ENCODE data around the gene ACY1. TPM values are rescaled to one million over a fixed set of nuclear protein-coding genes. Genes with fewer than 3 reads are reported as not detected.

Gene ACY1
- polyA plus RNA-seq, 2 of the 4 experiments (the other 2 are of a cell fraction) = 20.7 to 21.1 TPM

DNA sequence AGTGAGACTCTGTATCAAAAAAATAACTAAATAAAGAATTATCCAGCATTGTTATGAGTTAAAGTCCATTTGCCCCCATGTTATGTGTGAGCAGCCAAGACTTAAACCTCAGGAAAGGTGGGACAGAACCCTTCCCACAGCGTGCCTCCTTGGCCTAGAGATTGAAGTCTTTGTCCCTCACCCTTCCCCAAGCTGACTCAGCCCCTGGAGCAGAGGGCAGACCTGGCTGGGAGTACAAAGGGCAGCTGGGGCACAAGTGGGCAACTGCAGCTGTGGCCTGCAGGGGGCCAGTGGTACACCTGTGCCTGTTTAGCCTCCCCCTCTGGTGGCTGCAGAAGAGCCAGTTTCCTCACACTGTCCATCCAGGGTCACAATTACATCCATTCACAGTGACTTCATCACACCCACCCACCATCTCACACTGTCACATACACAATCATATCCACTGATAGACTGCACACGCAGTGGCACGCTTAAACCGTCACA is 940 bp upstream of the ACY1 start:
- POLR2A ChIA-PET = interaction anchor here (1.0 to 3.3 kb wide), 6 partner anchors 9 to 172 kb away, joined by 3 to 32 read pairs (median 14); partner anchors contain the start of genes ABHD14B, DUSP7, PARP3 and RPL29
- WGBS (ENCODE audit: missing lambda C conversion rate) = 3% methylated on average over 4 of the region's 4 CpGs
- peak; percentile 79 to 80 for ATAC-seq
- CTCF ChIA-PET = interaction anchor here (0.8 to 5.0 kb wide), 12 partner anchors 9 to 180 kb away, joined by 3 to 53 read pairs (median 6); partner anchors contain the start of genes ABHD14A, ABHD14B, PARP3 and PCBP4
- Histone ChIP-seq H3K4me1 (peaks cover 32% of the 10 kb centered on the region), H3K9me3 (no peaks in the 10 kb centered on the region), H3K4me3 (peak overlapping the region; percentile 51), H3K4me2 (peak overlapping the region; percentile 74), H3K27ac (peak overlapping the region; percentile 80 to 97)
- peak; percentile 82 to 95 for DNase-seq (ENCODE audit: low read depth in 1 of 2, low spot score in 1 of 2)
- FAIRE-seq = no peak
- TF ChIP-seq EP300 (IDR thresholded peaks at IDR 0.05) (no peak), CHD2 (IDR thresholded peaks at IDR 0.05; ENCODE audit: low read length, partially characterized antibody) (no peak), NFE2L2 (conservative IDR thresholded peaks at IDR 0.05; ENCODE audit: low read length) (no peak), NPAS2 (CRISPR knock-in tag; IDR thresholded peaks at IDR 0.05; ENCODE audit: borderline replicate concordance) (no peak), MYC (IDR thresholded peaks at IDR 0.05; ENCODE audit: borderline replicate concordance, low read length) (peak; percentile 52; the same call in 1 of the 2 replicates), MAFK (IDR thresholded peaks at IDR 0.05; ENCODE audit: partially characterized antibody) (peak; percentile 59), ESRRA (IDR thresholded peaks at IDR 0.05; ENCODE audit: borderline replicate concordance, low read length) (0 out of 2 replicates have a peak, but pooled peaks have one; percentile 50), CHD4 (IDR thresholded peaks at IDR 0.05; ENCODE audit: borderline replicate concordance) (no peak; the same call in 1 of the 2 replicates), HOXB5 (CRISPR knock-in tag; IDR thresholded peaks at IDR 0.05) (no peak), EHMT2 (IDR thresholded peaks at IDR 0.05; ENCODE audit: low read depth) (no peak), NR3C1 (IDR thresholded peaks at IDR 0.05) (no peak), CBX2 (IDR thresholded peaks at IDR 0.05; ENCODE audit: borderline replicate concordance, low read depth) (no peak), HOXA7 (CRISPR knock-in tag; IDR thresholded peaks at IDR 0.05) (no peak), SMC3 (IDR thresholded peaks at IDR 0.05) (no peak), EHF (CRISPR knock-in tag; IDR thresholded peaks at IDR 0.05) (no peak), RARB (CRISPR knock-in tag; IDR thresholded peaks at IDR 0.05) (no peak), RNF2 (IDR thresholded peaks at IDR 0.05; ENCODE audit: borderline replicate concordance, low read depth) (no peak), FOXS1 (CRISPR knock-in tag; IDR thresholded peaks at IDR 0.05) (no peak), PHF8 (IDR thresholded peaks at IDR 0.05; ENCODE audit: borderline replicate concordance, low read depth) (no peak), ZSCAN20 (CRISPR knock-in tag; IDR thresholded peaks at IDR 0.05) (no peak), TP53 (CRISPR knock-in tag; IDR thresholded peaks at IDR 0.05) (no peak), GATA3 (IDR thresholded peaks at IDR 0.05; ENCODE audit: borderline replicate concordance) (no peak), SREBF2 (IDR thresholded peaks at IDR 0.05) (no peak), ZNF302 (CRISPR knock-in tag; IDR thresholded peaks at IDR 0.05) (no peak), HOXB13 (CRISPR knock-in tag; IDR thresholded peaks at IDR 0.05; ENCODE audit: low read depth) (no peak)
- TF ChIP-seq, protein P1, sequence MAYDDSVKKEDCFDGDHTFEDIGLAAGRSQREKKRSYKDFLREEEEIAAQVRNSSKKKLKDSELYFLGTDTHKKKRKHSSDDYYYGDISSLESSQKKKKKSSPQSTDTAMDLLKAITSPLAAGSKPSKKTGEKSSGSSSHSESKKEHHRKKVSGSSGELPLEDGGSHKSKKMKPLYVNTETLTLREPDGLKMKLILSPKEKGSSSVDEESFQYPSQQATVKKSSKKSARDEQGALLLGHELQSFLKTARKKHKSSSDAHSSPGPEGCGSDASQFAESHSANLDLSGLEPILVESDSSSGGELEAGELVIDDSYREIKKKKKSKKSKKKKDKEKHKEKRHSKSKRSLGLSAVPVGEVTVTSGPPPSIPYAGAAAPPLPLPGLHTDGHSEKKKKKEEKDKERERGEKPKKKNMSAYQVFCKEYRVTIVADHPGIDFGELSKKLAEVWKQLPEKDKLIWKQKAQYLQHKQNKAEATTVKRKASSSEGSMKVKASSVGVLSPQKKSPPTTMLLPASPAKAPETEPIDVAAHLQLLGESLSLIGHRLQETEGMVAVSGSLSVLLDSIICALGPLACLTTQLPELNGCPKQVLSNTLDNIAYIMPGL (CRISPR knock-in tag; IDR thresholded peaks at IDR 0.05; ENCODE audit: borderline replicate concordance) = no peak
- TF ChIP-seq, protein P2, sequence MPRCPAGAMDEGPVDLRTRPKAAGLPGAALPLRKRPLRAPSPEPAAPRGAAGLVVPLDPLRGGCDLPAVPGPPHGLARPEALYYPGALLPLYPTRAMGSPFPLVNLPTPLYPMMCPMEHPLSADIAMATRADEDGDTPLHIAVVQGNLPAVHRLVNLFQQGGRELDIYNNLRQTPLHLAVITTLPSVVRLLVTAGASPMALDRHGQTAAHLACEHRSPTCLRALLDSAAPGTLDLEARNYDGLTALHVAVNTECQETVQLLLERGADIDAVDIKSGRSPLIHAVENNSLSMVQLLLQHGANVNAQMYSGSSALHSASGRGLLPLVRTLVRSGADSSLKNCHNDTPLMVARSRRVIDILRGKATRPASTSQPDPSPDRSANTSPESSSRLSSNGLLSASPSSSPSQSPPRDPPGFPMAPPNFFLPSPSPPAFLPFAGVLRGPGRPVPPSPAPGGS (IDR thresholded peaks at IDR 0.05) = no peak
- TF ChIP-seq, protein P3, sequence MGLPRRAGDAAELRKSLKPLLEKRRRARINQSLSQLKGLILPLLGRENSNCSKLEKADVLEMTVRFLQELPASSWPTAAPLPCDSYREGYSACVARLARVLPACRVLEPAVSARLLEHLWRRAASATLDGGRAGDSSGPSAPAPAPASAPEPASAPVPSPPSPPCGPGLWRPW (IDR thresholded peaks at IDR 0.05) = no peak
- TF ChIP-seq, protein P4, sequence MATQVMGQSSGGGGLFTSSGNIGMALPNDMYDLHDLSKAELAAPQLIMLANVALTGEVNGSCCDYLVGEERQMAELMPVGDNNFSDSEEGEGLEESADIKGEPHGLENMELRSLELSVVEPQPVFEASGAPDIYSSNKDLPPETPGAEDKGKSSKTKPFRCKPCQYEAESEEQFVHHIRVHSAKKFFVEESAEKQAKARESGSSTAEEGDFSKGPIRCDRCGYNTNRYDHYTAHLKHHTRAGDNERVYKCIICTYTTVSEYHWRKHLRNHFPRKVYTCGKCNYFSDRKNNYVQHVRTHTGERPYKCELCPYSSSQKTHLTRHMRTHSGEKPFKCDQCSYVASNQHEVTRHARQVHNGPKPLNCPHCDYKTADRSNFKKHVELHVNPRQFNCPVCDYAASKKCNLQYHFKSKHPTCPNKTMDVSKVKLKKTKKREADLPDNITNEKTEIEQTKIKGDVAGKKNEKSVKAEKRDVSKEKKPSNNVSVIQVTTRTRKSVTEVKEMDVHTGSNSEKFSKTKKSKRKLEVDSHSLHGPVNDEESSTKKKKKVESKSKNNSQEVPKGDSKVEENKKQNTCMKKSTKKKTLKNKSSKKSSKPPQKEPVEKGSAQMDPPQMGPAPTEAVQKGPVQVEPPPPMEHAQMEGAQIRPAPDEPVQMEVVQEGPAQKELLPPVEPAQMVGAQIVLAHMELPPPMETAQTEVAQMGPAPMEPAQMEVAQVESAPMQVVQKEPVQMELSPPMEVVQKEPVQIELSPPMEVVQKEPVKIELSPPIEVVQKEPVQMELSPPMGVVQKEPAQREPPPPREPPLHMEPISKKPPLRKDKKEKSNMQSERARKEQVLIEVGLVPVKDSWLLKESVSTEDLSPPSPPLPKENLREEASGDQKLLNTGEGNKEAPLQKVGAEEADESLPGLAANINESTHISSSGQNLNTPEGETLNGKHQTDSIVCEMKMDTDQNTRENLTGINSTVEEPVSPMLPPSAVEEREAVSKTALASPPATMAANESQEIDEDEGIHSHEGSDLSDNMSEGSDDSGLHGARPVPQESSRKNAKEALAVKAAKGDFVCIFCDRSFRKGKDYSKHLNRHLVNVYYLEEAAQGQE (IDR thresholded peaks at IDR 0.05) = no peak
- TF ChIP-seq, protein P5, sequence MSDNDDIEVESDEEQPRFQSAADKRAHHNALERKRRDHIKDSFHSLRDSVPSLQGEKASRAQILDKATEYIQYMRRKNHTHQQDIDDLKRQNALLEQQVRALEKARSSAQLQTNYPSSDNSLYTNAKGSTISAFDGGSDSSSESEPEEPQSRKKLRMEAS (IDR thresholded peaks at IDR 0.05) = peak; percentile 33; the same call in 1 of the 2 replicates
- TF ChIP-seq, protein P6, sequence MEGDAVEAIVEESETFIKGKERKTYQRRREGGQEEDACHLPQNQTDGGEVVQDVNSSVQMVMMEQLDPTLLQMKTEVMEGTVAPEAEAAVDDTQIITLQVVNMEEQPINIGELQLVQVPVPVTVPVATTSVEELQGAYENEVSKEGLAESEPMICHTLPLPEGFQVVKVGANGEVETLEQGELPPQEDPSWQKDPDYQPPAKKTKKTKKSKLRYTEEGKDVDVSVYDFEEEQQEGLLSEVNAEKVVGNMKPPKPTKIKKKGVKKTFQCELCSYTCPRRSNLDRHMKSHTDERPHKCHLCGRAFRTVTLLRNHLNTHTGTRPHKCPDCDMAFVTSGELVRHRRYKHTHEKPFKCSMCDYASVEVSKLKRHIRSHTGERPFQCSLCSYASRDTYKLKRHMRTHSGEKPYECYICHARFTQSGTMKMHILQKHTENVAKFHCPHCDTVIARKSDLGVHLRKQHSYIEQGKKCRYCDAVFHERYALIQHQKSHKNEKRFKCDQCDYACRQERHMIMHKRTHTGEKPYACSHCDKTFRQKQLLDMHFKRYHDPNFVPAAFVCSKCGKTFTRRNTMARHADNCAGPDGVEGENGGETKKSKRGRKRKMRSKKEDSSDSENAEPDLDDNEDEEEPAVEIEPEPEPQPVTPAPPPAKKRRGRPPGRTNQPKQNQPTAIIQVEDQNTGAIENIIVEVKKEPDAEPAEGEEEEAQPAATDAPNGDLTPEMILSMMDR (IDR thresholded peaks at IDR 0.05) = peak; percentile 47
- TF ChIP-seq, protein P7, sequence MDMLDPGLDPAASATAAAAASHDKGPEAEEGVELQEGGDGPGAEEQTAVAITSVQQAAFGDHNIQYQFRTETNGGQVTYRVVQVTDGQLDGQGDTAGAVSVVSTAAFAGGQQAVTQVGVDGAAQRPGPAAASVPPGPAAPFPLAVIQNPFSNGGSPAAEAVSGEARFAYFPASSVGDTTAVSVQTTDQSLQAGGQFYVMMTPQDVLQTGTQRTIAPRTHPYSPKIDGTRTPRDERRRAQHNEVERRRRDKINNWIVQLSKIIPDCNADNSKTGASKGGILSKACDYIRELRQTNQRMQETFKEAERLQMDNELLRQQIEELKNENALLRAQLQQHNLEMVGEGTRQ (IDR thresholded peaks at IDR 0.05) = no peak

Measured in A549 (cell line).